Activated CD4-positive, alpha-beta T cell treated with anti-CD3 and anti-CD28 coated beads for 1 hour (primary cell): ENCODE data around the gene LRRC2.

Experiments used
- DNase-seq: peaks from one replicate; pipeline ENCODE4 v3.0.0-alpha.2; 2020

Gene LRRC2

DNA sequence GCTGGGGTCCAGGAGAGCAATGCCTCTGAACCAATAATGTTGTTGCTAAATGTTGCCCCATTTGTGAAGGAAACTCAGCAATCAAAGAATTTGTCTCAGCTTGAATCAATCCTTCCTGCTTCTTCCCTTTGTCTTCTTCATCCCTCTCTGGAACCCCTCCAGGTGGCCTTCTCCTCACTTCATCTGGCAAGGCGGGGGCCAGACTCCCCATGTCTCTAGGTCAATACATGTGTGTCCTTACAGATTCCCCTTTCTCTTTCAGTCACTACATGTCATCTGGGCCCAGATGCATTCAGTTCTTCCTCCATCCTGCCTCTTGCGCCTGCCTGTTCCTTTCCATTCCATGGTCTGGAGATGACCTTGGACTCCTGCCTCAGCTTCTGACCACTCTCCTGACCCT, 93.4 kb downstream of the LRRC2 start:
- DNase-seq = no peak

DNA sequence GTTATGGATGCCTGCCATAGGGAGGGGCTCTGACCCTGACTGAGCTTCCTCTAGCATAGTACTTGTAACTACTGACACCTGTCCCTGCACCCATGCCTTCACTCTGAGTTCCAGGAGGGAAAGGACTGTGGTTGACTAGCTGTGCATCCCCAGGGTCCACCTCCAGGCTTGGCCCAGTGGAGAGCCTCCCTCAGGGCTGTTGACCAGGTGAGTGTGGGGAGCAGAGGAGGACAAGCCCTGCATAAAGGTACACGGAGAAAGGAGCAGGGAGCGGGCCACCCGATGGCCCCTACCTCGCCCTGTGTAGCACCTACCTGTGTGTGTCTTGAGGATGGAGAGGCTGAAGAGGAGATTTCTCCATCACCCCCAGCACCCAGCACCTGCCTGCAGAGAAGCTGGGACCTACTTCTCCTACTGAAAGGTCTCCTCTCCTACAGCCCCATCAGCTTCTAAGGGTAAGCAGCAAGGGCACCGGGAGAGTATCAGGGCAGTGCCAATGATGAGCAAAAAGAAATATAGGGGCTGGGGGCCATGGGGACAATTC, 94.7 kb downstream of the LRRC2 start:
- DNase-seq = no peak

- DNase-seq = no peak
Observed at GRCh38 chr3:46470831-46471230, 95.3 kb downstream of the LRRC2 start.

GRCh38 chr3:46469680-46470357, 96.3 kb downstream of the LRRC2 start:
- DNase-seq = no peak

DNA sequence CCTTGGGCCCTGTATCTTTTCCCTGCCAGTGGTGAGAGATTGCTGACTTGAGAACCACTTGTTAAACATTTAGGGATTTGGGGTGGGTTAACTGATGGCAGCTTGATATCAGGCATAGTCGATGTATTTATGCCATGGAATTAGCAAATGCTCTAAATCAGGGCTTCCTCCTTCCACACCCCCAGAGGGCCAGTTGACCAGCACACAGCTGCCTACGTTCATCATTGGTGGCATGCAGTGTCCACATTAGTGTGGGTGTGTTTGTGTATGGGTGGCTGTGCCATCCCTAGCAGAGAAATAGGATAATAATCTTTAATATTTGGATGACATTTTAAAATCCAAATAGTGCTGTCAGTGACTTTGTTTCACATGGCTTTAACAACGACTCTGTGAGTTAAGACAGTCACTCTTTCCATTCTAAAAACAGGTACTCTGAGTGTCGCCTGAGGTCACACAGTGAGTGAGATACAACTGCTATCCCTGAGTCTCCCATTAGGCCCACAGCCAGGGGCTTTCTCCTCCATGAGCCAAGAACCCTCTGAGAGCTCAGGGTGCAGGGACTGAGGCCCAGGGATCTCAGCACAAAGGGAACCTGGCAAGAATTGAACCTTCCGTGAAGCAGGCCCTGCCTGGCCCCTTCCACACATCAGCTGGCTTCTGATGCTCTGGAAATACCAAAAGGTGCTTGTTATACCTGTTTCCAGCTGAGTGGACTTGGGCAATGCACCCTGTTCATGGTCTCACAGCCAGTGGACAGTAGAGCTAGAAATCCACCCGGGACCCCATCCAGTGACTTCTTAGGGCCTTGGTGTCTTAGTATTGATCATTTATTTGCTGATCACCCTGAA, 97.1 kb downstream of the LRRC2 start:
- no peak for DNase-seq

- no peak for DNase-seq
Observed at GRCh38 chr3:46467562-46467961, 98.5 kb downstream of the LRRC2 start.

GRCh38 chr3:46466871-46467403, 99.2 kb downstream of the LRRC2 start:
- no peak for DNase-seq

GRCh38 chr3:46466273-46466672, 99.8 kb downstream of the LRRC2 start:
- DNase-seq = no peak
